CD4-positive, alpha-beta T cell (primary cell): ENCODE results near the gene STRC. TPM values are rescaled to one million over a fixed set of nuclear protein-coding genes. Genes with fewer than 3 reads are reported as not detected.

Experiments used
- ATAC-seq: fragments of 200-7000 bp; cut with Tn5 transposase; one replicate; pipeline ENCODE4 v1.10.0; 2022; ENCODE audit warnings: mild to moderate bottlenecking; ENCODE audit not compliant: poor library complexity
- CTCF ChIA-PET: fragments of 350-600 bp; sonication (Branson Sonifier 250); formaldehyde crosslinking; loops from one replicate; lab custom pipeline; 2021; ENCODE audit warnings: antibody characterized with exemption, inconsistent platforms; lab: Charles Lee
- POLR2A ChIA-PET: fragments of 350-600 bp; sonication (Branson Sonifier 250); formaldehyde crosslinking; loops from one replicate; lab custom pipeline; 2021; ENCODE audit warnings: antibody characterized with exemption, inconsistent platforms; lab: Charles Lee
- DNase-seq, 14 experiments: peaks; one replicate each; pipeline ENCODE4 v3.0.0-alpha.2; 2013 to 2020; ENCODE audit warnings: mixed read lengths in 2 of 14
- H3K27ac ChIP-seq, 2 donors: one replicate each; pipeline versions ENCODE4 v1.5.1 to v1.7.0; 2013; ENCODE audit warnings: low read length in 2 of 2, low read depth in 1 of 2, mild to moderate bottlenecking in 1 of 2
- H3K27me3 ChIP-seq, 2 experiments: 1 replicate in 1 of 2; 2 replicates in 1 of 2; pipeline versions ENCODE4 v1.6.1 to v1.7.0; 2013; ENCODE audit warnings: low read length in 2 of 2, control low read depth in 1 of 2, mild to moderate bottlenecking in 1 of 2, moderate library complexity in 1 of 2; ENCODE audit not compliant: insufficient read depth in 2 of 2, control insufficient read depth in 1 of 2
- H3K36me3 ChIP-seq: one replicate; pipeline ENCODE4 v1.6.1; 2013; ENCODE audit warnings: low read length, control low read depth; ENCODE audit not compliant: insufficient read depth
- H3K4me1 ChIP-seq: one replicate; pipeline ENCODE4 v1.6.1; 2013; ENCODE audit warnings: low read length, control low read depth; ENCODE audit not compliant: insufficient read depth
- H3K4me3 ChIP-seq: one replicate; pipeline ENCODE4 v1.5.1; 2013; ENCODE audit warnings: mild to moderate bottlenecking, low read length, moderate library complexity
- H3K9me3 ChIP-seq, 2 experiments: 1 replicate in 1 of 2; 2 replicates in 1 of 2; pipeline versions ENCODE4 v1.6.1 to v1.7.0; 2013; ENCODE audit warnings: low read length in 2 of 2, mild to moderate bottlenecking in 2 of 2, control low read depth in 1 of 2, moderate library complexity in 1 of 2; ENCODE audit not compliant: control insufficient read depth in 1 of 2, insufficient read depth in 1 of 2
- H3K27ac Mint-ChIP-seq: one replicate; pipeline ENCODE4 v1.8.0; 2020; ENCODE audit warnings: mixed read lengths
- H3K27me3 Mint-ChIP-seq: one replicate; pipeline ENCODE4 v1.8.0; 2021; ENCODE audit warnings: mixed read lengths
- H3K36me3 Mint-ChIP-seq: one replicate; pipeline ENCODE4 v1.8.0; 2021; ENCODE audit warnings: low read depth, mixed read lengths
- H3K4me1 Mint-ChIP-seq: one replicate; pipeline ENCODE4 v1.8.0; 2021; ENCODE audit warnings: low read depth, mixed read lengths
- H3K4me3 Mint-ChIP-seq: one replicate; pipeline ENCODE4 v1.8.0; 2020; ENCODE audit warnings: mild to moderate bottlenecking, mixed read lengths
- H3K9me3 Mint-ChIP-seq: one replicate; pipeline ENCODE4 v1.8.0; 2020; ENCODE audit warnings: mixed read lengths
- intact Hi-C, 2 experiments: fragments of 100-400 bp; cut with DNase I in 1 of 2; cut with micrococcal nuclease in 1 of 2; formaldehyde crosslinking; loops; one replicate each; pipeline versions ENCODE4 v1.15.1 to v1.9.0; 2023 to 2025; cut with DNase I, micrococcal nuclease
- total RNA-seq, 174 experiments: library from RNA in 2 of 174; stranded (reverse) in 2 of 174; gene quantifications; one replicate each; pipeline ENCODE4 v1.2.3 and lab custom pipeline; 2021 to 2026
- TF ChIP-seq, protein P1 (sequence below): fragments of 200-600 bp; IDR thresholded peaks from one replicate; pipeline ENCODE4 v1.8.0; 2022; ENCODE audit warnings: antibody characterized with exemption, mild to moderate bottlenecking

STRC gene
- total RNA-seq, 2 experiments from 2014 or later = 1.7 to 2.1 TPM

DNA sequence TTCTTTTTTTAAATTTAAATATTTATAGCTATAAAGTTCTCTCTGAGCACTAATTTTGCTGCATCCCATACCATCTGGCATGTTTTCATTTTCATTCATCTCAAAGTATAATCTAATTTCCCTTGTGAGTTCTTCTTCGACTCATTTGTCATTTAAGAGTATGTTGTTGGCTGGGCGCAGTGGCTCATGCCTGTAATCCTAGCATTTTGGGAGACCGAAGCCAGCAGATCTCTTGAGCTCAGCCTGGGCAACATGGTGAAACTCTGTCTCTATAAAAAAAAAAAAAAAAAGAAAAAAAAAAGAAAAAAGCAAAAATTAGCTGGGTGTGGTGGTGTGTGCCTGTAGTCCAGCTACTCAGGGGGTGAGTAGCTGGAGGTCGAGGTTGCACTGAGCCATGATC, 66.3 kb downstream of the STRC start:
- Mint-ChIP-seq H3K27me3 (no peaks in the 10 kb centered on the region), H3K4me1 (no peaks in the 10 kb centered on the region), H3K36me3 (peaks cover 32% of the 10 kb centered on the region), H3K9me3 (no peaks in the 10 kb centered on the region), H3K4me3 (no peak overlapping the region), H3K27ac (no peak overlapping the region)
- DNase-seq (no peak), ATAC-seq (no peak)
- no peaks in the 10 kb centered on the region for H3K4me1 ChIP-seq
- TF ChIP-seq, protein P1, sequence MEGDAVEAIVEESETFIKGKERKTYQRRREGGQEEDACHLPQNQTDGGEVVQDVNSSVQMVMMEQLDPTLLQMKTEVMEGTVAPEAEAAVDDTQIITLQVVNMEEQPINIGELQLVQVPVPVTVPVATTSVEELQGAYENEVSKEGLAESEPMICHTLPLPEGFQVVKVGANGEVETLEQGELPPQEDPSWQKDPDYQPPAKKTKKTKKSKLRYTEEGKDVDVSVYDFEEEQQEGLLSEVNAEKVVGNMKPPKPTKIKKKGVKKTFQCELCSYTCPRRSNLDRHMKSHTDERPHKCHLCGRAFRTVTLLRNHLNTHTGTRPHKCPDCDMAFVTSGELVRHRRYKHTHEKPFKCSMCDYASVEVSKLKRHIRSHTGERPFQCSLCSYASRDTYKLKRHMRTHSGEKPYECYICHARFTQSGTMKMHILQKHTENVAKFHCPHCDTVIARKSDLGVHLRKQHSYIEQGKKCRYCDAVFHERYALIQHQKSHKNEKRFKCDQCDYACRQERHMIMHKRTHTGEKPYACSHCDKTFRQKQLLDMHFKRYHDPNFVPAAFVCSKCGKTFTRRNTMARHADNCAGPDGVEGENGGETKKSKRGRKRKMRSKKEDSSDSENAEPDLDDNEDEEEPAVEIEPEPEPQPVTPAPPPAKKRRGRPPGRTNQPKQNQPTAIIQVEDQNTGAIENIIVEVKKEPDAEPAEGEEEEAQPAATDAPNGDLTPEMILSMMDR = no peak
- H3K9me3 ChIP-seq = no peaks in the 10 kb centered on the region
- H3K4me3 ChIP-seq = no peak overlapping the region
- intact Hi-C loops = no loop called here
- H3K27ac ChIP-seq = no peak overlapping the region
- H3K36me3 ChIP-seq = peaks cover 2% of the 10 kb centered on the region
- H3K27me3 ChIP-seq = no peaks in the 10 kb centered on the region
- CTCF ChIA-PET = no interaction called here
- POLR2A ChIA-PET = interaction anchor here (0.7 kb wide), 1 partner anchor 59 kb away, joined by 3 read pairs; the partner anchor contains the start of gene TP53BP1

DNA sequence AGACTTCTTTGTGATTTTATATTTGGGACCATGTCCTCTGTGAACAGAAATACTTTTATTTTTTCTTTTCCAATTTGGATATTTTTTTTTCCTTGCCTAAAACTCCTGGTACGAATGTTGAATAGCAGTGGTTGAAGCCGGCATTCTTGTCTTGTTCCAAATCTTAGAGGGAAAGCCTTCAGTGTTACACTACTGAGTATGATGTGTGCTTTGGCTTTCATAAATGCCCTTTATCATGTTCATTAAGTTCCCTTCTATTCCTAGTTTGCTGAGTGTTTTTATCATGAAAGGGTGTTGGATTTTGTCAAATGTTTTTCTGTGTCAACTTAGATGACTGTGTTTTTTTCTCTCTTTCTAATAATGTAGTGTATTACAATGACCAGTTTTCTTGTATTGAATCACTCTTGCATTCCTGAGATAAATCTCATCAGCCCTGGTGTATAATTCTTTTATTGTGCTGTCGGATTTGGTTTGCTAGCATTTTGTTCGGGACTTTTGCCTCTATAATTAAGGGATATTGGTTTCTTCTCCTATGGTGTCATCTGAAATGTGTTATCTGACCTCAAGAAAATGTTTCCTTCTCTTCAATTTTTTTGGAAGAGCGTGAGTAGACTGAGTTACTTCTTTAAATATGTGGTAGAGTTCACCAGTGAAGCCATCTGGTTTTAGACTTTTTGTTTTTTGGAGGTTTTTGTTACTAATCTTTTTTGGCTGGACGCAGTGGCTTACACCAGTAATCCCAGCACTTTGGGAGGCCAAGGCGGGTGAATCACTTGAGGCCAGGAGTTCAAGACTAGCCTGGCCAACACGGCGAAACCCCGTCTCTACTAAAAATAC, 67.9 kb downstream of the STRC start:
- Mint-ChIP-seq H3K4me3 (no peak overlapping the region), H3K9me3 (no peaks in the 10 kb centered on the region), H3K27ac (no peak overlapping the region), H3K36me3 (peaks cover 28% of the 10 kb centered on the region), H3K27me3 (no peaks in the 10 kb centered on the region), H3K4me1 (no peaks in the 10 kb centered on the region)
- TF ChIP-seq, protein P1 = no peak
- ATAC-seq = no peak
- Histone ChIP-seq H3K27me3 (no peaks in the 10 kb centered on the region), H3K4me1 (no peaks in the 10 kb centered on the region), H3K4me3 (no peak overlapping the region), H3K36me3 (peaks cover 2% of the 10 kb centered on the region), H3K9me3 (no peaks in the 10 kb centered on the region), H3K27ac (no peak overlapping the region)
- CTCF ChIA-PET = no interaction called here
- DNase-seq = no peak
- POLR2A ChIA-PET = no interaction called here
- intact Hi-C loops = no loop called here

Other genes starting within 250 kb of the STRC start
- gene ZSCAN29, start 247.8 kb downstream of the STRC start, total RNA-seq = 1 to 10 TPM; 7.1 to 7.4 TPM
- 1 to 10 TPM; 4.1 to 5.9 TPM for gene TUBGCP4, start 247.7 kb downstream of the STRC start, total RNA-seq
- gene TP53BP1, start 125.6 kb downstream of the STRC start, total RNA-seq = 10 to 100 TPM; 43.0 to 44.6 TPM
- gene MAP1A, start 101.2 kb downstream of the STRC start, total RNA-seq = 1 to 10 TPM; 1.2 to 1.5 TPM
- 10 to 100 TPM; 16.9 to 23.8 TPM for gene PPIP5K1, start 28.6 kb downstream of the STRC start, total RNA-seq
- not detected for gene CKMT1B, start 24.8 kb downstream of the STRC start, total RNA-seq
- 1 to 10 TPM; 3.0 to 4.1 TPM for gene CATSPER2, start 30.0 kb upstream of the STRC start, total RNA-seq
- not detected for gene CKMT1A, start 75.1 kb upstream of the STRC start, total RNA-seq
- 100 to 1,000 TPM; 179 to 200 TPM for gene PDIA3, start 127.6 kb upstream of the STRC start, total RNA-seq
- 1 to 10 TPM; 1.1 to 2.3 TPM for gene ELL3, start 158.2 kb upstream of the STRC start, total RNA-seq
- 100 to 1,000 TPM; 319 to 323 TPM for gene SERF2, start 173.5 kb upstream of the STRC start, total RNA-seq
- gene SERINC4, start 181.4 kb upstream of the STRC start, total RNA-seq = under 1 TPM in 1 of 2 experiments, not detected in 1; 0.36 TPM
- 10 to 100 TPM; 17.6 to 18.5 TPM for gene HYPK, start 181.8 kb upstream of the STRC start, total RNA-seq
- gene MFAP1, start 205.9 kb upstream of the STRC start, total RNA-seq = 10 to 100 TPM in 1 of 2 experiments, 1 to 10 TPM in 1; 9.4 to 10.6 TPM
- 1 to 10 TPM; 7.0 to 8.6 TPM for gene WDR76, start 208.2 kb upstream of the STRC start, total RNA-seq